KOPT-K1 (cell line): ENCODE data around the gene TRIM67.
"Not testable (repeated sequence)": the region's sequence is repeated elsewhere in the genome, so short reads cannot be mapped to it uniquely, and the experiment has no call there.

Source experiments
- H3K27ac ChIP-seq: fragments of 200-600 bp; sonication (generic); 2 replicates; pipeline ENCODE4 v1.5.1; 2016; ENCODE audit warnings: antibody characterized with exemption, mild to moderate bottlenecking, low read depth, low read length; ENCODE audit not compliant: poor library complexity, severe bottlenecking
- H3K36me3 ChIP-seq: fragments of 200-600 bp; sonication (generic); 2 replicates; pipeline ENCODE4 v1.5.1; 2017; ENCODE audit warnings: antibody characterized with exemption, mild to moderate bottlenecking, low read length, moderate library complexity; ENCODE audit not compliant: insufficient read depth
- H3K9me3 ChIP-seq: fragments of 200-600 bp; sonication (generic); 2 replicates; pipeline ENCODE4 v1.5.1; 2017; ENCODE audit warnings: antibody characterized with exemption, low read length, mild to moderate bottlenecking; ENCODE audit not compliant: insufficient read depth, poor library complexity, severe bottlenecking

TRIM67 gene

GRCh38 chr1:231201375-231201978 is 39.6 kb downstream of the TRIM67 start:
- H3K9me3 ChIP-seq: no peaks in the 10 kb centered on the region
- no peaks in the 10 kb centered on the region for H3K36me3 ChIP-seq
- peak overlapping the region; percentile 27 for H3K27ac ChIP-seq

- H3K36me3 ChIP-seq: no peaks in the 10 kb centered on the region
- no peaks in the 10 kb centered on the region for H3K9me3 ChIP-seq
- H3K27ac ChIP-seq: peak overlapping the region; percentile 27
These were observed 40.2 kb downstream of the TRIM67 start for GRCh38 chr1:231201979-231202633.

GRCh38 chr1:231203259-231204057 is 41.6 kb downstream of the TRIM67 start:
- no peaks in the 10 kb centered on the region for H3K36me3 ChIP-seq

GRCh38 chr1:231206856-231207255 is 45.0 kb downstream of the TRIM67 start:
- Histone ChIP-seq H3K27ac (no peak overlapping the region), H3K9me3 (no peaks in the 10 kb centered on the region), H3K36me3 (no peaks in the 10 kb centered on the region)

More at GRCh38 chr1:231203259-231204057, 41.6 kb downstream of the TRIM67 start:
- no peaks in the 10 kb centered on the region for H3K9me3 ChIP-seq
- no peak overlapping the region for H3K27ac ChIP-seq

- no peak overlapping the region for H3K27ac ChIP-seq
- no peaks in the 10 kb centered on the region for H3K36me3 ChIP-seq
- H3K9me3 ChIP-seq: no peaks in the 10 kb centered on the region
These were observed 45.6 kb downstream of the TRIM67 start for GRCh38 chr1:231207437-231207836.

GRCh38 chr1:231208980-231209379 is 47.1 kb downstream of the TRIM67 start:
- no peaks in the 10 kb centered on the region for H3K9me3 ChIP-seq
- no peaks in the 10 kb centered on the region for H3K36me3 ChIP-seq
- no peak overlapping the region for H3K27ac ChIP-seq

GRCh38 chr1:231209531-231209930 is 47.7 kb downstream of the TRIM67 start:
- Histone ChIP-seq H3K9me3 (no peaks in the 10 kb centered on the region), H3K27ac (no peak overlapping the region), H3K36me3 (no peaks in the 10 kb centered on the region)

- no peak overlapping the region for H3K27ac ChIP-seq
- no peaks in the 10 kb centered on the region for H3K36me3 ChIP-seq
- H3K9me3 ChIP-seq: no peaks in the 10 kb centered on the region
These were observed 48.3 kb downstream of the TRIM67 start for GRCh38 chr1:231210126-231210525.

GRCh38 chr1:231211005-231211857 is 49.4 kb downstream of the TRIM67 start:
- H3K9me3 ChIP-seq: no peaks in the 10 kb centered on the region
- no peaks in the 10 kb centered on the region for H3K36me3 ChIP-seq
- H3K27ac ChIP-seq: peak overlapping the region; percentile 67

- H3K9me3 ChIP-seq, H3K27ac ChIP-seq, H3K36me3 ChIP-seq: not testable (repeated sequence)
These were observed 50.4 kb downstream of the TRIM67 start for GRCh38 chr1:231212301-231212700.

GRCh38 chr1:231213831-231214573 is 52.1 kb downstream of the TRIM67 start:
- no peaks in the 10 kb centered on the region for H3K36me3 ChIP-seq
- H3K27ac ChIP-seq: no peak overlapping the region
- no peaks in the 10 kb centered on the region for H3K9me3 ChIP-seq

GRCh38 chr1:231214918-231215680 is 53.2 kb downstream of the TRIM67 start:
- Histone ChIP-seq H3K36me3 (no peaks in the 10 kb centered on the region), H3K27ac (no peak overlapping the region), H3K9me3 (no peaks in the 10 kb centered on the region)

- Histone ChIP-seq H3K9me3 (no peaks in the 10 kb centered on the region), H3K36me3 (no peaks in the 10 kb centered on the region), H3K27ac (no peak overlapping the region)
These were observed 54.0 kb downstream of the TRIM67 start for GRCh38 chr1:231215681-231216385.
